Measurements from ENCODE around the gene TXNDC17. TPM values are rescaled to one million over a fixed set of nuclear protein-coding genes. Genes with fewer than 3 reads are reported as not detected.

TXNDC17 gene
- total RNA-seq, 1 donor from 2014 or later: 117 TPM

DNA sequence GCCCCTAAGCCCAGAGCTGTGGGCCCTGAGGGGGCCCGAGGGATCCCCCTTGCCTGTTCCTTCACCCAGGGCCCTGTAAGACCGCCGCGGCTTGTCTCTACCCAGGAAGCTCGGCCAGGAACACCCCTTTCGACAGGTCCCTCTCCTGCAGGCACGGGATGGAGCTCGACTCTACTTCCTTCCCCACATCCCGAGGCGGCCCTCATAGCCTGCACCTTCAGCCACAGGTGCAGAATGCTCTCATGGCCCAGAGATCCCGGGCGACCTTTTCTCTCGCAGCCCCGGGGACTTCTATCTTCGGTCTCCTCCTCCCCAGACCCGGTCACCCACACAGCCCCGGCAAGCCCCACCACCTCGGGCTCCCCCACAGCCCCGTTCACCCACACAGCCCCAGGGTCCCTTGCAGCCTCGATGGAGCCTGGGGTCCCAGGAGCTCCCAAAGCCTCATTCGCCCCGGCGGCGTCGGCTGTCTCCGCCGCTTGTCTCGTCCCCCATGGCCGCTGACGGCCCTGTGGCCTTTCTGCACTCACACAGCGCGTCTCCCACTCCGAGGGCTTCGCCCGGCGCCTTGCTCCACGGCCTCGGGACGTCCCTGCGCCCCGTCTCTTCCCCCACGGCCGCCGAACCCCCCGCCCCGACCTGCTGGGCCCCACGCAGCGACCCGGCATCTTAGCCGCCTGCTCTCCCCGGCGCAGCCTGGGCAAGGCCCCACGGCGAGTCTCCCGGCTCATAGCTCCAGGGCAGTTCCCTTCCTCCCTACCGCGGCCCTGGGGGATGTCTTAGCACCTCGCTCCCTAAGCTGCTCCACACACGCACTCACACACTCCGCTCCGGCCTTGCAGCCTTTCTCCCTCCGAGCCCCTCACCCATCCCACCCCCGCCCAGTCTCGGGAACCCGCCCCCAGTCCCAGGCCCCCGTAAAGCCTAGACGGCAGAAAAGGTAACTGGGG is 999 bp upstream of the TXNDC17 start:
- Mint-ChIP-seq H3K36me3 (ENCODE audit: low read depth) (peaks cover 2% of the 10 kb centered on the region), H3K27ac (ENCODE audit: unreplicated experiment) (peak overlapping the region; percentile 100), H3K9me3 (no peaks in the 10 kb centered on the region), H3K4me3 (peak overlapping the region; percentile 98), H3K4me1 (peaks cover 30% of the 10 kb centered on the region), H3K27me3 (ENCODE audit: low read depth) (no peaks in the 10 kb centered on the region)
- TF ChIP-seq, protein P1, sequence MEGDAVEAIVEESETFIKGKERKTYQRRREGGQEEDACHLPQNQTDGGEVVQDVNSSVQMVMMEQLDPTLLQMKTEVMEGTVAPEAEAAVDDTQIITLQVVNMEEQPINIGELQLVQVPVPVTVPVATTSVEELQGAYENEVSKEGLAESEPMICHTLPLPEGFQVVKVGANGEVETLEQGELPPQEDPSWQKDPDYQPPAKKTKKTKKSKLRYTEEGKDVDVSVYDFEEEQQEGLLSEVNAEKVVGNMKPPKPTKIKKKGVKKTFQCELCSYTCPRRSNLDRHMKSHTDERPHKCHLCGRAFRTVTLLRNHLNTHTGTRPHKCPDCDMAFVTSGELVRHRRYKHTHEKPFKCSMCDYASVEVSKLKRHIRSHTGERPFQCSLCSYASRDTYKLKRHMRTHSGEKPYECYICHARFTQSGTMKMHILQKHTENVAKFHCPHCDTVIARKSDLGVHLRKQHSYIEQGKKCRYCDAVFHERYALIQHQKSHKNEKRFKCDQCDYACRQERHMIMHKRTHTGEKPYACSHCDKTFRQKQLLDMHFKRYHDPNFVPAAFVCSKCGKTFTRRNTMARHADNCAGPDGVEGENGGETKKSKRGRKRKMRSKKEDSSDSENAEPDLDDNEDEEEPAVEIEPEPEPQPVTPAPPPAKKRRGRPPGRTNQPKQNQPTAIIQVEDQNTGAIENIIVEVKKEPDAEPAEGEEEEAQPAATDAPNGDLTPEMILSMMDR (conservative IDR thresholded peaks at IDR 0.05): no peak
- DNase-seq (ENCODE audit: low read depth, low spot score): peak; percentile 49

DNA sequence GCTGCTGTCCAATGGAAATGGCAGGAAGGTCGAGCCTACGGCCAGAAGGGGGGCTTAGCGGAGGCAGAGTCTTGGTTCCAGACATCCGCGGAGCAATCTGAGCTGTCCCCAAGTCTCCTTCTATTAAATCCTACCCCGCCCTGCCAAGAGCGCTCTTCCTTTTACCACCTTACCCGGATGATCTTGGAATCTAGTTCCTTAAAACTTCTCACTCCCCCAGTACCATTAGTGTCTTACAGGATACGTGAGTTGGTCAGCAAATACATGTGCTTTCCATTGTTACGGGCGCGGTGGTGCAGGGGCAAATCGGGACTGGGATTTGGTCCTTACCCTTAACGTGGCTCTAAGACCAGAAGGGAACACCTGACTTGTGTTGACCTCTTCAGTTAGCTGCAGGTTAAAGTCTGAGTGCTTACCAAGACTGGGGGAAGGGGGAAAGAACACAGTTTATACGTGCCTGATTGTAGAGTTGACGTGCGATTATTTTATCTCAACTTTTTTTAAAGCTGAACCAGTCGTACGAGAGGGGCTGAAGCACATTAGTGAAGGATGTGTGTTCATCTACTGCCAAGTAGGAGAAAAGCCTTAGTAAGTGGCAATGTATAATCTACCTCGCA is 495 bp downstream of the TXNDC17 start:
- peak overlapping the region; percentile 98 for H3K4me3 Mint-ChIP-seq
- no peaks in the 10 kb centered on the region for H3K27me3 Mint-ChIP-seq (ENCODE audit: low read depth)
- no peaks in the 10 kb centered on the region for H3K9me3 Mint-ChIP-seq
- no peak for DNase-seq (ENCODE audit: low read depth, low spot score)
- H3K4me1 Mint-ChIP-seq: peaks cover 30% of the 10 kb centered on the region
- TF ChIP-seq, protein P1 (conservative IDR thresholded peaks at IDR 0.05): no peak
- peak overlapping the region; percentile 96 for H3K27ac Mint-ChIP-seq (ENCODE audit: unreplicated experiment)
- H3K36me3 Mint-ChIP-seq (ENCODE audit: low read depth): no peaks in the 10 kb centered on the region

DNA sequence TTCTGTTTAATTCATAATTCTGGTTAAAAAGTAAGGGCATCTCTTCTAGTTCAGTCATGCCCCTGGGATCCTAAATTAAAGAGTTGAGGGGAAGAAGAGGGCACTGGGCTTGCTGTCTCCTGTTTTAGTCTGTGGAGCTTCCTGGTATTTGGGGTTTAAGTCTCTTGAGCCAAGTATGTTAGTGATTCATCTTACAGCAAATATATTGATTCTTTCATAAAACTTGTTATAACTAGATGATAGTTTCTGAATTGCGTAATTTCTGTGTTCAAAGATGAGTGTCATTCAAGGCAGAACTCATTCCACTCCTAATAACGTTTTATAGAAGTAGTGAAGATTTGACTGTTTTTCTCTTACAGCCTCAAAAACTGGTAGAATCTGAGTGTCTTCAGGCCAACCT is 1.7 kb downstream of the TXNDC17 start:
- H3K36me3 Mint-ChIP-seq (ENCODE audit: low read depth): peaks cover 3% of the 10 kb centered on the region
- no peaks in the 10 kb centered on the region for H3K9me3 Mint-ChIP-seq
- peaks cover 30% of the 10 kb centered on the region for H3K4me1 Mint-ChIP-seq
- DNase-seq (ENCODE audit: low read depth, low spot score): no peak
- H3K4me3 Mint-ChIP-seq: peak overlapping the region; percentile 98
- no peak overlapping the region for H3K27ac Mint-ChIP-seq (ENCODE audit: unreplicated experiment)
- TF ChIP-seq, protein P1 (conservative IDR thresholded peaks at IDR 0.05): no peak
- H3K27me3 Mint-ChIP-seq (ENCODE audit: low read depth): no peaks in the 10 kb centered on the region

DNA sequence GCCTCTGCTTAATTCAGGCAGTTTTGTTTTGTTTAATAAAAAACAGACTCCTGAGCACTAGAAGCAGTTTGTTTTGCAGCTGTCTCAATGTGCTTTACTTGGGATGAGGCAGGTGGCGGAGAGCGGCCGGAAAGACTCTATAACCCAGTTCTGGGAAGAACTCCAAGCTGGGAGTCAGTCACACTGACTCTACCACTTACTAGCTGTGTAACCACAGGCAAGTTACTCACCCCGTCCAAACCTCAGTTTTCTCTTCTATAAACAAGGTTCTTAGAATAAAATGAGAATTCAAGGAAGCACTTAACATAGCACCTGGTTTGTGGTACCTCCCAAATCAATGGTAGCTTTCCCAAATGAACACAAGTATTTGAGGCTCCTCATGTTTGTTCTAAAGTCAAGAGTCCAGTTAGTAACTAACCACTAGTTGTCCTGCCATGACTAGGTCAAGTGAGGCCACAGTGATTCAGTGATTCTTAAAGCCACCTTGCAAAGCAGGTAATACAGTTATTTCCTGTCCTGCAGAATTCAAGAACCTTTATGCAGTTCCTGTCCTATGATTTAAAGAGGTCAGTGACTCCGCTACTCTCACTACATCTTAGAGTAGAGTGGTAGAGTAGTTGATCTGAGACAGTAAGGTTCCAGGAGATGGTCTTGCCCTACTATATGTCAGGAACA is 2.7 kb downstream of the TXNDC17 start:
- TF ChIP-seq, protein P1 (conservative IDR thresholded peaks at IDR 0.05): no peak
- Mint-ChIP-seq H3K9me3 (no peaks in the 10 kb centered on the region), H3K36me3 (ENCODE audit: low read depth) (peaks cover 3% of the 10 kb centered on the region), H3K4me1 (peaks cover 36% of the 10 kb centered on the region), H3K27ac (ENCODE audit: unreplicated experiment) (no peak overlapping the region), H3K27me3 (ENCODE audit: low read depth) (no peaks in the 10 kb centered on the region), H3K4me3 (peak overlapping the region; percentile 98)
- DNase-seq (ENCODE audit: low read depth, low spot score): no peak

DNA sequence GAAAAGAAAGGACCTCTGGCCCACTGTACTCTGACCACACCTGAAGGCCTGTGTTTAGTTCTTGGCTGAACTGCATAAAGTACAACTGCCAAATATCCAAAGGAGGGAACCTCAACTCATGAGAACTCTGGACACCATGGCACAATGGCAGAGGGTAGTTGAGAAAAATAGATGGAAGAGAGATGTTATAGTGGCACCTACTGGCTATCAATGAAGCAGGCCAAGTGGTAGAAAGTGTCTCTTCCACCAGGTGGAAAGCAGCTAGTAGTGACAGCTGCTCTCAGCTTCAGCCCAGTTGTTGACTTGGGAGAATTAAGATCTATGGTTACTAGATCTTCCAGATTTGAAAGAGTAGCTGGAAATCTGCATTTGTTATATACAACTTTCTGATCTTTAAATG is 7.3 kb downstream of the TXNDC17 start:
- Mint-ChIP-seq H3K27me3 (ENCODE audit: low read depth) (peaks cover 15% of the 10 kb centered on the region), H3K4me1 (peaks cover 30% of the 10 kb centered on the region), H3K27ac (ENCODE audit: unreplicated experiment) (no peak overlapping the region), H3K36me3 (ENCODE audit: low read depth) (peaks cover 3% of the 10 kb centered on the region), H3K9me3 (no peaks in the 10 kb centered on the region), H3K4me3 (peak overlapping the region; percentile 50)
- DNase-seq (ENCODE audit: low read depth, low spot score): no peak
- TF ChIP-seq, protein P1 (conservative IDR thresholded peaks at IDR 0.05): no peak
